H1 (cell line): ENCODE measurements around the gene KIF5A. TPM values are rescaled to one million over a fixed set of nuclear protein-coding genes. Genes with fewer than 3 reads are reported as not detected.

Experiments used
- CTCF ChIA-PET: fragments of 300-600 bp; sonication (Branson Sonifier 250); formaldehyde crosslinking; loops from one replicate; lab custom pipeline; 2021; ENCODE audit not compliant: partially characterized antibody; lab: Charles Lee
- POLR2A ChIA-PET: fragments of 300-600 bp; sonication (Branson Sonifier 250); formaldehyde crosslinking; loops from one replicate; lab custom pipeline; 2021; ENCODE audit warnings: inconsistent platforms; ENCODE audit not compliant: partially characterized antibody; lab: Charles Lee
- DNase-seq, 2 experiments: peaks; one replicate each; pipeline versions ENCODE4 v3.0.0 to v3.0.0-alpha.2; 2010 to 2022; ENCODE audit warnings: low spot score in 2 of 2, low read depth in 1 of 2, mixed read lengths in 1 of 2
- FAIRE-seq: peaks from 2 replicates; lab custom pipeline; 2011; peaks lifted over from hg19 to GRCh38; lab: Jason Lieb, UNC
- H2AFZ ChIP-seq: 2 replicates; pipeline ENCODE4 v1.8.1; 2012; ENCODE audit warnings: low read length, inconsistent platforms
- H2AK5ac ChIP-seq: 2 replicates; pipeline ENCODE4 v1.6.1; 2013; ENCODE audit warnings: low read depth, low read length
- H2BK120ac ChIP-seq: replicated peaks from 2 replicates; pipeline ENCODE3; 2013; ENCODE audit warnings: low read depth, low read length, inconsistent platforms
- H2BK12ac ChIP-seq: 2 replicates; pipeline ENCODE4 v1.6.1; 2013; ENCODE audit warnings: low read depth, low read length
- H2BK15ac ChIP-seq: 2 replicates; pipeline ENCODE4 v1.6.1; 2013; ENCODE audit warnings: low read length
- H2BK20ac ChIP-seq: 2 replicates; pipeline ENCODE4 v1.6.1; 2013; ENCODE audit warnings: low read length
- H2BK5ac ChIP-seq: 2 replicates; pipeline ENCODE4 v1.6.1; 2013; ENCODE audit warnings: low read depth, low read length
- H3K14ac ChIP-seq: 2 replicates; pipeline ENCODE4 v1.6.1; 2013; ENCODE audit warnings: inconsistent platforms; ENCODE audit not compliant: insufficient read length
- H3K18ac ChIP-seq: 2 replicates; pipeline ENCODE4 v1.6.1; 2013; ENCODE audit warnings: low read length; ENCODE audit errors: extremely low read depth
- H3K23ac ChIP-seq: 2 replicates; pipeline ENCODE4 v1.6.1; 2013; ENCODE audit warnings: inconsistent platforms; ENCODE audit not compliant: insufficient read length
- H3K23me2 ChIP-seq: 2 replicates; pipeline ENCODE4 v1.6.1; 2013; ENCODE audit warnings: low read depth, low read length
- H3K27ac ChIP-seq: 2 replicates; pipeline ENCODE4 v1.6.1; 2011; ENCODE audit warnings: low read depth, low read length, inconsistent platforms
- H3K27me3 ChIP-seq, 4 experiments: replicated peaks in 1 of 4; 1 replicate in 1 of 4; 2 replicates in 3 of 4; pipeline versions ENCODE4 v1.6.1 to v1.8.1; 2011 to 2013; ENCODE audit warnings: low read length in 3 of 4, mild to moderate bottlenecking in 3 of 4, inconsistent platforms in 2 of 4, mixed read lengths in 2 of 4, moderate library complexity in 1 of 4; ENCODE audit not compliant: control insufficient read depth in 3 of 4, insufficient read depth in 3 of 4; ENCODE audit errors: extremely low read depth in 1 of 4
- H3K36me3 ChIP-seq, 4 experiments: 2 replicates each; pipeline versions ENCODE4 v1.6.1 to v1.8.1; 2011 to 2013; ENCODE audit warnings: mild to moderate bottlenecking in 4 of 4, low read length in 3 of 4, moderate library complexity in 2 of 4, control low read depth in 1 of 4, inconsistent platforms in 1 of 4; ENCODE audit not compliant: insufficient read depth in 4 of 4, control insufficient read depth in 2 of 4
- H3K4ac ChIP-seq: replicated peaks from 2 replicates; pipeline ENCODE3; 2013; ENCODE audit warnings: low read length, low read depth, mixed read lengths, inconsistent platforms; ENCODE audit not compliant: insufficient read length
- H3K4me1 ChIP-seq, 4 experiments: replicated peaks in 1 of 4; 1 replicate in 1 of 4; 2 replicates in 3 of 4; pipeline versions ENCODE4 v1.6.1 to v1.8.1; 2011 to 2013; ENCODE audit warnings: low read length in 3 of 4, inconsistent platforms in 2 of 4, mixed read lengths in 1 of 4; ENCODE audit not compliant: insufficient read depth in 4 of 4, control insufficient read depth in 3 of 4
- H3K4me2 ChIP-seq, 2 experiments: 2 replicates each; pipeline versions ENCODE4 v1.6.1 to v1.8.1; 2011 to 2013; ENCODE audit warnings: low read depth in 2 of 2, low read length in 2 of 2, control low read depth in 1 of 2, inconsistent platforms in 1 of 2, mild to moderate bottlenecking in 1 of 2; ENCODE audit not compliant: insufficient read depth in 1 of 2
- H3K4me3 ChIP-seq, 4 experiments: fragments of 200-600, 300-600 bp in 1 of 4; sonication (generic), shearing (Covaris generic), sonication (Bioruptor Twin) in 1 of 4; 2 replicates each; pipeline versions ENCODE4 v1.5.1 to v1.8.1; 2011 to 2016; ENCODE audit warnings: low read length in 4 of 4, low read depth in 3 of 4, control low read depth in 2 of 4, inconsistent platforms in 2 of 4, mild to moderate bottlenecking in 2 of 4, mixed read lengths in 1 of 4, moderate library complexity in 1 of 4; ENCODE audit not compliant: insufficient read depth in 2 of 4; ENCODE audit errors: extremely low read depth in 1 of 4
- H3K56ac ChIP-seq: replicated peaks from 2 replicates; pipeline ENCODE3; 2013; ENCODE audit warnings: low read depth, mild to moderate bottlenecking, mixed read lengths, low read length, inconsistent platforms; ENCODE audit not compliant: insufficient read length
- H3K79me1 ChIP-seq: 2 replicates; pipeline ENCODE4 v1.6.1; 2013; ENCODE audit warnings: low read depth, low read length, control low read depth
- H3K79me2 ChIP-seq, 2 experiments: 2 replicates each; pipeline versions ENCODE4 v1.6.1 to v1.8.1; 2012 to 2013; ENCODE audit warnings: low read length in 2 of 2, mild to moderate bottlenecking in 2 of 2, inconsistent platforms in 1 of 2; ENCODE audit not compliant: insufficient read depth in 2 of 2, control insufficient read depth in 1 of 2
- H3K9ac ChIP-seq, 4 experiments: replicated peaks in 1 of 4; 1 replicate in 1 of 4; 2 replicates in 3 of 4; pipeline versions ENCODE4 v1.6.1 to v1.8.1; 2011 to 2013; ENCODE audit warnings: low read depth in 3 of 4, low read length in 3 of 4, control low read depth in 2 of 4, mild to moderate bottlenecking in 2 of 4, moderate library complexity in 2 of 4, inconsistent platforms in 1 of 4; ENCODE audit errors: extremely low read depth in 1 of 4
- H3K9me3 ChIP-seq, 2 experiments: 2 replicates each; pipeline versions ENCODE4 v1.6.1 to v1.8.1; 2012 to 2013; ENCODE audit warnings: mild to moderate bottlenecking in 2 of 2, moderate library complexity in 2 of 2, control low read depth in 1 of 2, inconsistent platforms in 1 of 2, low read depth in 1 of 2, low read length in 1 of 2, mixed read lengths in 1 of 2; ENCODE audit not compliant: insufficient read depth in 2 of 2
- H4K20me1 ChIP-seq, 2 experiments: replicated peaks in 1 of 2; 2 replicates each; pipeline versions ENCODE3 to v1.8.1; 2011 to 2013; ENCODE audit warnings: inconsistent platforms in 2 of 2, low read length in 2 of 2, mild to moderate bottlenecking in 1 of 2; ENCODE audit not compliant: insufficient read depth in 2 of 2, control insufficient read depth in 1 of 2
- H4K5ac ChIP-seq: 2 replicates; pipeline ENCODE4 v1.6.1; 2013; ENCODE audit warnings: low read length, low read depth, mixed read lengths, inconsistent platforms; ENCODE audit not compliant: insufficient read length
- H4K8ac ChIP-seq: 2 replicates; pipeline ENCODE4 v1.8.0; 2013; ENCODE audit warnings: mild to moderate bottlenecking, moderate library complexity, low read length, inconsistent platforms; ENCODE audit not compliant: insufficient read depth; ENCODE audit errors: extremely low read depth
- H4K91ac ChIP-seq: replicated peaks from 2 replicates; pipeline ENCODE3; 2013; ENCODE audit warnings: low read length, mixed read lengths, inconsistent platforms; ENCODE audit not compliant: insufficient read length
- CTBP2 ChIP-seq: IDR thresholded peaks from 2 replicates; pipeline ENCODE4 v1.7.0; 2011; ENCODE audit warnings: borderline replicate concordance, mild to moderate bottlenecking, moderate library complexity, mixed read lengths, low read length; ENCODE audit not compliant: insufficient read depth, insufficient read length
- CTCF ChIP-seq, 3 experiments: IDR thresholded peaks; 1 replicate in 2 of 3; 2 replicates in 1 of 3; pipeline versions ENCODE4 v1.5.1 to v1.6.1; 2011; ENCODE audit warnings: low read length in 3 of 3, mild to moderate bottlenecking in 3 of 3, inconsistent platforms in 2 of 3, low read depth in 1 of 3, moderate library complexity in 1 of 3; ENCODE audit not compliant: insufficient read depth in 1 of 3; ENCODE audit errors: control extremely low read depth in 1 of 3
- EZH2 ChIP-seq: fragments of 200-600 bp; sonication (generic); IDR thresholded peaks from 2 replicates; pipeline ENCODE4 v1.7.1; 2012; ENCODE audit warnings: low read depth, mild to moderate bottlenecking, moderate library complexity, low read length, inconsistent platforms; ENCODE audit not compliant: severe bottlenecking
- HDAC2 ChIP-seq, 2 experiments: fragments of 300-600 bp in 1 of 2; sonication (generic) in 1 of 2; IDR thresholded peaks; 2 replicates each; pipeline ENCODE4 v1.6.1; 2011 to 2012; ENCODE audit warnings: low read depth in 2 of 2, low read length in 2 of 2, mild to moderate bottlenecking in 2 of 2, moderate library complexity in 2 of 2, borderline replicate concordance in 1 of 2, inconsistent platforms in 1 of 2
- KDM4A ChIP-seq: IDR thresholded peaks from one replicate; pipeline ENCODE4 v1.7.1; 2012; ENCODE audit warnings: low read depth, mild to moderate bottlenecking, moderate library complexity, low read length, inconsistent platforms; ENCODE audit not compliant: severe bottlenecking
- SUZ12 ChIP-seq: fragments of 200-600 bp; sonication (generic); IDR thresholded peaks from 2 replicates; pipeline ENCODE4 v1.6.1; 2012; ENCODE audit warnings: mild to moderate bottlenecking, inconsistent platforms, low read length, moderate library complexity, mixed read lengths
- TEAD4 ChIP-seq: IDR thresholded peaks from 2 replicates; pipeline ENCODE4 v1.6.1; 2012; ENCODE audit warnings: low read depth, low read length, inconsistent platforms, mixed read lengths
- YY1 ChIP-seq: IDR thresholded peaks from 2 replicates; pipeline ENCODE4 v1.6.1; 2011; ENCODE audit warnings: low read depth, mild to moderate bottlenecking, low read length
- WGBS, 2 experiments: shearing (Covaris generic) in 1 of 2; methylation state at CpG; one replicate each; pipeline versions ENCODE4 v1.1.6 to v1.1.7; 2013 to 2015; ENCODE audit warnings: low lambda C conversion rate in 2 of 2, mixed read lengths in 2 of 2, inconsistent platforms in 1 of 2, low coverage in 1 of 2, missing lambda C conversion rate in 1 of 2; ENCODE audit not compliant: insufficient replicate concordance in 2 of 2, insufficient coverage in 1 of 2, insufficient read length in 1 of 2; ENCODE audit errors: extremely low coverage in 1 of 2, missing lambda C conversion rate in 1 of 2; 5-methylcytosine and 5-hydroxymethylcytosine counted together
- polyA plus RNA-seq, 7 experiments: library from polyadenylated mRNA; depleted of rRNA in 3 of 7; stranded (reverse) in 5 of 7; unstranded in 2 of 7; fragments of >200 nt in 5 of 7; fragments of 200-250 nt in 2 of 7; gene quantifications; 1 replicate in 5 of 7; 2 replicates in 1 of 7; 4 replicates in 1 of 7; pipeline versions ENCODE4 v1.2.1 to v1.2.3, GENCODE V29; 2011 to 2013; ENCODE audit warnings: missing spikeins in 2 of 7, mixed read lengths in 2 of 7
- total RNA-seq: library from RNA; stranded (reverse); fragmentation: NEBNext Ultra II Directional; extraction: Animal tissue kit (Norgen Biotek cat#: 25700); gene quantifications from 2 replicates; pipeline ENCODE4 v1.2.1, GENCODE V29; 2021

KIF5A gene
- total and polyA plus RNA-seq, 2 of the 8 experiments (the other 6 are each of a cell fraction or from before 2014, with no cell fraction given): 10.7 to 21.9 TPM

- no peak overlapping the region for H3K23ac ChIP-seq
- DNase-seq: peak in 1 of 2 experiments; percentile 69
- TF ChIP-seq TEAD4 (no peak), EZH2 (peak; percentile 92), YY1 (no peak), HDAC2 (IDR thresholded peaks at IDR 0.05; ENCODE audit: borderline replicate concordance in 1 of 2, low read depth in 2 of 2, low read length in 2 of 2) (peak in 1 of 2 experiments; percentile 50; a peak in 1 of 4 replicates), CTBP2 (no peak), KDM4A (peak; percentile 17), SUZ12 (peak; percentile 96; the same call in 1 of the 2 replicates), CTCF (IDR thresholded peaks at IDR 0.05; ENCODE audit: control extremely low read depth in 1 of 3, insufficient read depth in 1 of 3, low read depth in 1 of 3, low read length in 3 of 3) (no peak)
Measured at GRCh38 chr12:57631566-57632072, 81.8 kb downstream of the KIF5A start.

More at GRCh38 chr12:57631566-57632072, 81.8 kb downstream of the KIF5A start:
- Histone ChIP-seq H3K18ac (no peak overlapping the region; the same call in 1 of the 2 replicates), H4K8ac (no peak overlapping the region), H3K4me2 (peak overlapping the region; percentile 44 to 91), H3K79me2 (no peaks in the 10 kb centered on the region), H3K23me2 (peaks cover 7% of the 10 kb centered on the region; the same call in 1 of the 2 replicates), H4K5ac (no peak overlapping the region), H3K9ac (no peak overlapping the region), H2BK5ac (no peak overlapping the region), H3K36me3 (no peaks in the 10 kb centered on the region; a peak in 1 of 8 replicates), H2BK120ac (no peak overlapping the region), H2BK20ac (no peak overlapping the region), H2AFZ (no peak overlapping the region), H4K91ac (no peak overlapping the region), H3K4ac (no peak overlapping the region), H4K20me1 (peaks cover 2 to 13% of the 10 kb centered on the region in 2 experiments), H3K27ac (no peak overlapping the region), H3K56ac (no peak overlapping the region), H3K27me3 (peaks cover 61 to 81% (median 75%) of the 10 kb centered on the region in 4 experiments), H3K4me3 (peak overlapping the region; percentile 42 to 83 (median 48)), H3K14ac (no peak overlapping the region), H2BK12ac (no peak overlapping the region), H3K79me1 (no peaks in the 10 kb centered on the region), H2AK5ac (no peak overlapping the region), H3K4me1 (peaks cover 0 to 19% (median 16%) of the 10 kb centered on the region in 4 experiments; a peak in 6 of 7 replicates), H3K9me3 (no peaks in the 10 kb centered on the region), H2BK15ac (peak overlapping the region; percentile 97; the same call in 1 of the 2 replicates)
- CTCF ChIA-PET: interaction anchor here (0.6 to 9.9 kb wide), 12 partner anchors 10 to 122 kb away, joined by 3 to 88 read pairs (median 8); partner anchors contain the start of genes ARHGEF25 and OS9
- 3% methylated on average over 21 of the region's 26 CpGs; no CpG with 5 or more reads in 1 of the 2 experiments for WGBS, 2 experiments
- POLR2A ChIA-PET: interaction anchor here (0.8 to 2.1 kb wide), 5 partner anchors 10 to 120 kb away, joined by 3 to 11 read pairs (median 4); partner anchors contain the start of genes ARHGEF25 and CDK4
- no peak for FAIRE-seq
